HepG2 (cell line): ENCODE results near the gene ALCAM. TPM values are rescaled to one million over a fixed set of nuclear protein-coding genes. Genes with fewer than 3 reads are reported as not detected.

ENCODE experiments used
- ATAC-seq: fragments of 200-7000 bp; cut with Tn5 transposase; 3 replicates; pipeline ENCODE4 v1.9.1; 2020; ENCODE audit warnings: mild to moderate bottlenecking, moderate library complexity
- BruUV-seq: library from RNA; stranded (reverse); fragments of 400-500 nt; replicated peaks from 2 replicates; lab custom pipeline; 2021; lab: Mats Ljungman, UMichigan
- CTCF ChIA-PET: fragments of 300-600 bp; formaldehyde crosslinking; extraction: SDS; loops from one replicate; lab custom pipeline; 2021; ENCODE audit warnings: low total read pairs, inconsistent platforms, low intra/inter-chr PET ratio; lab: Yijun Ruan, JAX
- POLR2A ChIA-PET: fragments of 350-600 bp; sonication (Branson Sonifier 250); formaldehyde crosslinking; loops from one replicate; lab custom pipeline; 2020; ENCODE audit warnings: antibody characterized with exemption, inconsistent platforms; lab: Yijun Ruan, JAX
- DNase-seq: peaks from one replicate; pipeline ENCODE4 v3.0.0-alpha.2; 2015; ENCODE audit warnings: low spot score
- FAIRE-seq: peaks from 3 replicates; lab custom pipeline; 2011; peaks lifted over from hg19 to GRCh38; lab: Jason Lieb, UNC
- H2AFZ ChIP-seq: one replicate; pipeline ENCODE4 v1.6.1; 2011; ENCODE audit warnings: low read length, inconsistent platforms
- H3K27ac ChIP-seq: fragments of 300-600 bp; 3 replicates; pipeline ENCODE4 v1.8.0; 2011; ENCODE audit warnings: mixed run types, mild to moderate bottlenecking, mixed read lengths, low read length, inconsistent platforms; ENCODE audit not compliant: insufficient read depth; ENCODE audit errors: extremely low read length
- H3K27me3 ChIP-seq, 2 experiments: fragments of 200-600 bp in 1 of 2; 2 replicates in 1 of 2; 3 replicates in 1 of 2; pipeline versions ENCODE4 v1.6.0 to v1.8.0; 2011; ENCODE audit warnings: low read length in 2 of 2, mild to moderate bottlenecking in 2 of 2, moderate library complexity in 2 of 2, inconsistent platforms in 1 of 2; ENCODE audit not compliant: insufficient read depth in 2 of 2, control insufficient read depth in 1 of 2
- H3K36me3 ChIP-seq, 2 experiments: fragments of 200-600 bp in 1 of 2; replicated peaks in 1 of 2; 2 replicates in 1 of 2; 3 replicates in 1 of 2; pipeline versions ENCODE4 v1.5.1 to v1.8.0; 2011; ENCODE audit warnings: low read length in 2 of 2, inconsistent platforms in 1 of 2; ENCODE audit not compliant: insufficient read depth in 2 of 2, control insufficient read depth in 1 of 2
- H3K4me1 ChIP-seq: 2 replicates; pipeline ENCODE4 v1.5.1; 2012; ENCODE audit warnings: low read length, inconsistent platforms; ENCODE audit not compliant: insufficient read depth
- H3K4me2 ChIP-seq: 2 replicates; pipeline ENCODE4 v1.6.0; 2011; ENCODE audit warnings: low read depth, low read length, inconsistent platforms
- H3K4me3 ChIP-seq, 3 experiments: fragments of 200-600 bp in 1 of 3; sonication (generic), shearing (Covaris generic) in 1 of 3; replicated peaks in 1 of 3; 2 replicates each; pipeline ENCODE4 v1.5.1; 2011 to 2016; ENCODE audit warnings: low read length in 3 of 3, inconsistent platforms in 2 of 3, low read depth in 2 of 3, mild to moderate bottlenecking in 2 of 3, control low read depth in 1 of 3, mixed read lengths in 1 of 3; ENCODE audit not compliant: insufficient read depth in 1 of 3
- H3K79me2 ChIP-seq: one replicate; pipeline ENCODE4 v1.6.1; 2011; ENCODE audit warnings: low read length, inconsistent platforms; ENCODE audit not compliant: insufficient read depth
- H3K9ac ChIP-seq: 2 replicates; pipeline ENCODE4 v1.6.0; 2011; ENCODE audit warnings: mild to moderate bottlenecking, low read depth, low read length, inconsistent platforms; ENCODE audit not compliant: insufficient read depth
- H3K9me3 ChIP-seq: 2 replicates; pipeline ENCODE4 v1.5.1; 2012; ENCODE audit warnings: mild to moderate bottlenecking, low read length
- H4K20me1 ChIP-seq: 2 replicates; pipeline ENCODE4 v1.6.0; 2011; ENCODE audit warnings: inconsistent platforms, mild to moderate bottlenecking, low read length, moderate library complexity; ENCODE audit not compliant: insufficient read depth
- DPF2 ChIP-seq: sonication (generic); formaldehyde crosslinking; IDR thresholded peaks from 2 replicates; pipeline ENCODE4 v1.4.0; 2020; ENCODE audit warnings: mild to moderate bottlenecking, low read depth, missing genetic modification reagents, borderline replicate concordance
- HNRNPLL ChIP-seq: fragments of 200-400 bp; formaldehyde crosslinking; IDR thresholded peaks from 2 replicates; pipeline ENCODE4 v1.6.1; 2017; ENCODE audit warnings: mild to moderate bottlenecking, low read depth, low read length; ENCODE audit not compliant: poor library complexity, severe bottlenecking
- MAFK ChIP-seq, 2 experiments: IDR thresholded peaks in 1 of 2; conservative IDR thresholded peaks in 1 of 2; 2 replicates each; pipeline ENCODE4 v1.6.1; 2011; ENCODE audit warnings: improper control_type of control experiment in 2 of 2, low read length in 2 of 2
- NCOA2 ChIP-seq: sonication (generic); formaldehyde crosslinking; IDR thresholded peaks from 2 replicates; pipeline ENCODE4 v1.8.0; 2022; ENCODE audit warnings: inconsistent platforms
- SOX6 ChIP-seq, 2 experiments: fragments of 450-650 bp in 1 of 2; sonication (generic) in 1 of 2; formaldehyde crosslinking in 1 of 2; IDR thresholded peaks; 2 replicates each; pipeline versions ENCODE4 v1.4.0 to v1.6.1; 2017 to 2020; ENCODE audit warnings: antibody characterized with exemption in 1 of 2, mild to moderate bottlenecking in 1 of 2, missing genetic modification reagents in 1 of 2
- ZMYM3 ChIP-seq: sonication (generic); formaldehyde crosslinking; IDR thresholded peaks from 2 replicates; pipeline ENCODE4 v1.5.1; 2020; ENCODE audit warnings: mild to moderate bottlenecking, missing genetic modification reagents
- ZNF317 ChIP-seq: sonication (generic); formaldehyde crosslinking; IDR thresholded peaks from 2 replicates; pipeline ENCODE4 v1.5.0; 2020; ENCODE audit warnings: mild to moderate bottlenecking, missing genetic modification reagents
- WGBS: methylation state at CpG from one replicate; pipeline ENCODE4 v1.1.6; 2017; ENCODE audit warnings: low lambda C conversion rate; 5-methylcytosine and 5-hydroxymethylcytosine counted together
- in situ Hi-C: cut with HindIII; loops from 2 replicates; pipeline ENCODE4 v1.10.0; 2017; ENCODE audit warnings: low pct_unique_long_range_greater_than_20kb; ENCODE audit not compliant: extremely low pct_ligation_motif_present
- intact Hi-C: fragments of 100-400 bp; cut with micrococcal nuclease; formaldehyde crosslinking; loops from one replicate; pipeline ENCODE4 v1.10.0; 2022; ENCODE audit not compliant: unreplicated experiment
- polyA plus RNA-seq, 8 experiments: library from polyadenylated mRNA; depleted of rRNA in 3 of 8; stranded (reverse) in 7 of 8; unstranded in 1 of 8; fragments of >200 nt; fragmentation: Illumina TruSeq in 4 of 8; extraction: Trizol in 4 of 8; gene quantifications; 2 replicates each; pipeline versions ENCODE4 v1.2.1 to v1.2.3, GENCODE V29; 2011 to 2016; ENCODE audit warnings: low read depth in 4 of 8, missing spikeins in 1 of 8, mixed read lengths in 1 of 8; ENCODE audit not compliant: insufficient read depth in 1 of 8
- total RNA-seq, 5 experiments: library from RNA; depleted of rRNA; stranded (reverse); fragments of >200 nt; fragmentation: Illumina TruSeq; extraction: Trizol; gene quantifications; 2 replicates each; pipeline ENCODE4 v1.2.3, GENCODE V29; 2016; ENCODE audit warnings: low read depth in 1 of 5

The ALCAM gene
- total and polyA plus RNA-seq, 2 of the 13 experiments (the other 11 are each of a cell fraction or from before 2014, with no cell fraction given), result 26.0 to 33.1 TPM

- FAIRE-seq (no peak), DNase-seq (no peak), ATAC-seq (no peak)
- intact Hi-C loops, result no loop called here
- Histone ChIP-seq H4K20me1 (no peaks in the 10 kb centered on the region), H3K4me2 (no peak overlapping the region), H3K9me3 (no peaks in the 10 kb centered on the region), H3K79me2 (no peaks in the 10 kb centered on the region), H3K4me1 (peaks cover 12% of the 10 kb centered on the region), H3K4me3 (no peak overlapping the region), H3K27ac (no peak overlapping the region), H3K36me3 (no peaks in the 10 kb centered on the region), H3K9ac (no peak overlapping the region), H2AFZ (no peak overlapping the region), H3K27me3 (no peaks in the 10 kb centered on the region)
- ChIA-PET CTCF (no interaction called here), POLR2A (no interaction called here)
- in situ Hi-C loops, result no loop called here
- no TSS peak for BruUV-seq
- WGBS, result 96% methylated on average over 1 of the region's 1 CpG
- TF ChIP-seq NCOA2 (CRISPR knock-in tag) (no peak), DPF2 (no peak)
Observed at GRCh38 chr3:105444725-105445124, 78.0 kb downstream of the ALCAM start.

DNA sequence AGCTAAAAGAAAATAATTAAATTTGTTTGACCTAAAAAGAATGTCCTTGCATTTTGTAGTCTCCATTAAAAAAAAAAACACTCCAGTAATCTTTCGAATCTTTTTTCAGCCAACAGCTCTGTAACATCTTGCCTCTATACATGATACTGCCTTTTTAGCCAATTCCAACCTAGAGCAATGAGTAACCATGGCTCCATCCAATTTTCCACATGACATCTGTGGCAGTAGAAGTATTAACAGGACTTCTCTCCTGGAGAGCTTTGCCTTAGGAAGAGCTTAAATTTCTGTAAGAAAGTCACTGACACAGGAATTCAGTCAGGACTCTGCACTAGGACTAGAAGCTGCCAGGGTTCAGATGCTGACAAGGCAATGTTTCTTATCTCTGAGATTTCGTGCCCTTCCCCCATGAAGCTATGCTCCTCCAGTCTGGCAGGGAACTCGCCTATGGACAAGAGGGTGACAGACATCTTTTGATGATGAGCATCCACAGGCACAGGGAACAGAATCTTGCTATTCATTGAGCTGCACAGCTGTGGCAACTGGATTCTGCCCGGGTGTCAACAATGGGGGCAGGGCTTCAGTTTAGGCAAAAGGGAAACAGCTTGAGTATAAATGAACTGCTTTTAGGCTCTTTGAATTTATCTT lies 81.8 kb downstream of the ALCAM start:
- TF ChIP-seq MAFK (conservative IDR thresholded peaks at IDR 0.05 in 1 of 2, IDR thresholded peaks at IDR 0.05 in 1 of 2; ENCODE audit: low read length in 2 of 2) (peak in 1 of 2 experiments; percentile 28; a peak in 1 of 4 replicates), SOX6 (IDR thresholded peaks at IDR 0.05) (no peak), SOX6 (CRISPR knock-in tag; IDR thresholded peaks at IDR 0.05) (no peak), HNRNPLL (no peak), ZNF317 (CRISPR knock-in tag) (no peak), ZMYM3 (CRISPR knock-in tag) (no peak)
- ATAC-seq (no peak), FAIRE-seq (no peak)

More for the DNA sequence above, 81.8 kb downstream of the ALCAM start:
- Histone ChIP-seq H4K20me1 (no peaks in the 10 kb centered on the region), H3K9ac (no peak overlapping the region), H3K27ac (no peak overlapping the region), H3K79me2 (no peaks in the 10 kb centered on the region), H3K9me3 (no peaks in the 10 kb centered on the region), H3K4me1 (no peaks in the 10 kb centered on the region), H3K4me2 (no peak overlapping the region), H3K4me3 (no peak overlapping the region), H3K27me3 (no peaks in the 10 kb centered on the region), H3K36me3 (no peaks in the 10 kb centered on the region), H2AFZ (no peak overlapping the region)
- intact Hi-C loops, result no loop called here
- in situ Hi-C loops, result no loop called here
- 83% methylated on average over 4 of the region's 4 CpGs for whole genome bisulfite sequencing
- POLR2A ChIA-PET, result no interaction called here
- no peak for DNase-seq
- CTCF ChIA-PET, result no interaction called here
- BruUV-seq, result no TSS peak
